ENCODE data around the gene ANKMY1.

The ANKMY1 gene

DNA sequence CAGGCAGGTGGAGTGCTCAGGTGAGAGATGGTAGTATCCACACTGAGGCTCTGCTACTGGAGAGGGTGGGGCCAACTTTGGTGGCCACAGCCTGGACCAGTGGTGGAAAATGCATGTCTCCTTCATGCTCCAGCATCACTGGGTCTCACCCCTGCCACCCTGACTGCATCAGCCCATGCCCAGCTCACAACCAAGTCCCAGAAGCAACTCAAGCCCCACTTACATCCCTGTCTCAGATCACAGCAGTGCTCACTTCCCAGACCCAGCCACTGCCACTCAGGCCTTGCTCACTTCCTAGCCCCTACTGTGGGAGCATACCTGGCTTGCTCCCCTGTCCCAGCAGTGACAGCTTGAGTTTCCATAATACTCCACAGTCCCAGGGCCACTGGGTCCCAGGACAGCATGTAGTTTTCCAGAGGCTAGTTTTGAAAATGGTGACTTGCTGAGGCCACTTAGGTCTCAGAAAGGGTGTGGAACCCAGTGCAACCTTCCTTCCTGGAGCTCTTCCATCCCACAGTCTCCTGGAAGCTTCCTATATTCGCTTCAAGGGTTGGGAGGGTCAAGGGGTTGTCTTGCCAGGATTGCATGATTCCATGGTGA, 63.5 kb downstream of the ANKMY1 start:
- H3K27me3 ChIP-seq (ENCODE audit: insufficient read depth, poor library complexity, severe bottlenecking) = no peaks in the 10 kb centered on the region
- no peak overlapping the region for H3K27ac ChIP-seq (replicated peaks)
- TF ChIP-seq GABPA (IDR thresholded peaks at IDR 0.05; ENCODE audit: low read depth) (no peak), POLR2AphosphoS5 (IDR thresholded peaks at IDR 0.05; ENCODE audit: low read depth) (no peak), SPI1 (IDR thresholded peaks at IDR 0.05; ENCODE audit: borderline replicate concordance, low read depth) (no peak)
- TF ChIP-seq, protein P1, sequence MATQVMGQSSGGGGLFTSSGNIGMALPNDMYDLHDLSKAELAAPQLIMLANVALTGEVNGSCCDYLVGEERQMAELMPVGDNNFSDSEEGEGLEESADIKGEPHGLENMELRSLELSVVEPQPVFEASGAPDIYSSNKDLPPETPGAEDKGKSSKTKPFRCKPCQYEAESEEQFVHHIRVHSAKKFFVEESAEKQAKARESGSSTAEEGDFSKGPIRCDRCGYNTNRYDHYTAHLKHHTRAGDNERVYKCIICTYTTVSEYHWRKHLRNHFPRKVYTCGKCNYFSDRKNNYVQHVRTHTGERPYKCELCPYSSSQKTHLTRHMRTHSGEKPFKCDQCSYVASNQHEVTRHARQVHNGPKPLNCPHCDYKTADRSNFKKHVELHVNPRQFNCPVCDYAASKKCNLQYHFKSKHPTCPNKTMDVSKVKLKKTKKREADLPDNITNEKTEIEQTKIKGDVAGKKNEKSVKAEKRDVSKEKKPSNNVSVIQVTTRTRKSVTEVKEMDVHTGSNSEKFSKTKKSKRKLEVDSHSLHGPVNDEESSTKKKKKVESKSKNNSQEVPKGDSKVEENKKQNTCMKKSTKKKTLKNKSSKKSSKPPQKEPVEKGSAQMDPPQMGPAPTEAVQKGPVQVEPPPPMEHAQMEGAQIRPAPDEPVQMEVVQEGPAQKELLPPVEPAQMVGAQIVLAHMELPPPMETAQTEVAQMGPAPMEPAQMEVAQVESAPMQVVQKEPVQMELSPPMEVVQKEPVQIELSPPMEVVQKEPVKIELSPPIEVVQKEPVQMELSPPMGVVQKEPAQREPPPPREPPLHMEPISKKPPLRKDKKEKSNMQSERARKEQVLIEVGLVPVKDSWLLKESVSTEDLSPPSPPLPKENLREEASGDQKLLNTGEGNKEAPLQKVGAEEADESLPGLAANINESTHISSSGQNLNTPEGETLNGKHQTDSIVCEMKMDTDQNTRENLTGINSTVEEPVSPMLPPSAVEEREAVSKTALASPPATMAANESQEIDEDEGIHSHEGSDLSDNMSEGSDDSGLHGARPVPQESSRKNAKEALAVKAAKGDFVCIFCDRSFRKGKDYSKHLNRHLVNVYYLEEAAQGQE (IDR thresholded peaks at IDR 0.05; ENCODE audit: insufficient replicate concordance, low read depth) = no peak
- TF ChIP-seq, protein P2, sequence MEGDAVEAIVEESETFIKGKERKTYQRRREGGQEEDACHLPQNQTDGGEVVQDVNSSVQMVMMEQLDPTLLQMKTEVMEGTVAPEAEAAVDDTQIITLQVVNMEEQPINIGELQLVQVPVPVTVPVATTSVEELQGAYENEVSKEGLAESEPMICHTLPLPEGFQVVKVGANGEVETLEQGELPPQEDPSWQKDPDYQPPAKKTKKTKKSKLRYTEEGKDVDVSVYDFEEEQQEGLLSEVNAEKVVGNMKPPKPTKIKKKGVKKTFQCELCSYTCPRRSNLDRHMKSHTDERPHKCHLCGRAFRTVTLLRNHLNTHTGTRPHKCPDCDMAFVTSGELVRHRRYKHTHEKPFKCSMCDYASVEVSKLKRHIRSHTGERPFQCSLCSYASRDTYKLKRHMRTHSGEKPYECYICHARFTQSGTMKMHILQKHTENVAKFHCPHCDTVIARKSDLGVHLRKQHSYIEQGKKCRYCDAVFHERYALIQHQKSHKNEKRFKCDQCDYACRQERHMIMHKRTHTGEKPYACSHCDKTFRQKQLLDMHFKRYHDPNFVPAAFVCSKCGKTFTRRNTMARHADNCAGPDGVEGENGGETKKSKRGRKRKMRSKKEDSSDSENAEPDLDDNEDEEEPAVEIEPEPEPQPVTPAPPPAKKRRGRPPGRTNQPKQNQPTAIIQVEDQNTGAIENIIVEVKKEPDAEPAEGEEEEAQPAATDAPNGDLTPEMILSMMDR (IDR thresholded peaks at IDR 0.05; ENCODE audit: insufficient read depth, low read length) = no peak
- no peak overlapping the region for H3K4me3 ChIP-seq (replicated peaks; ENCODE audit: insufficient read depth, low read length)
- no peak for DNase-seq (ENCODE audit: low read depth in 1 of 2, low spot score in 1 of 2)

DNA sequence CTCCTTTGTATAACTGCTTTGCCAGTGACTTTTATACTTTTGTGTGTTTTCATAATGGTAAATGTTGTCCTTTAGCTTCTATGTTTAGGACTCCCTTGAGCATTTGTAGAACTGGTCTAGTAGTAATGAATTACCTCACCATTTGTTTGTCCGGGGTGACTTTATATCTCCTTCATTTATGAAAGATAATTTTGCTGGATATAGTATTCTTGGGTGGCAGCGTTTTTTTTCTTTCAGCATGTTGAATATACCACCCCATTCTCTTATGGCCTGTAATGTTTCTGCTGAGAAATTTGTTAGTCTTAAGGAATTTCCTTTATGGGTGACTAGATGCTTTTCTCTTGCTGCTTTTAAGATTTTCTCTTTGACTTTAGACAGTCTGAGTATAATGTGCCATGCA, 66.3 kb downstream of the ANKMY1 start:
- no peaks in the 10 kb centered on the region for H3K27me3 ChIP-seq (ENCODE audit: insufficient read depth, poor library complexity, severe bottlenecking)
- no peak overlapping the region for H3K27ac ChIP-seq (replicated peaks)
- TF ChIP-seq, protein P2 (IDR thresholded peaks at IDR 0.05; ENCODE audit: insufficient read depth, low read length) = no peak
- TF ChIP-seq GABPA (IDR thresholded peaks at IDR 0.05; ENCODE audit: low read depth) (no peak), SPI1 (IDR thresholded peaks at IDR 0.05; ENCODE audit: borderline replicate concordance, low read depth) (no peak), POLR2AphosphoS5 (IDR thresholded peaks at IDR 0.05; ENCODE audit: low read depth) (no peak)
- TF ChIP-seq, protein P1 (IDR thresholded peaks at IDR 0.05; ENCODE audit: insufficient replicate concordance, low read depth) = no peak
- DNase-seq (ENCODE audit: low read depth in 1 of 2, low spot score in 1 of 2) = no peak
- no peak overlapping the region for H3K4me3 ChIP-seq (replicated peaks; ENCODE audit: insufficient read depth, low read length)

DNA sequence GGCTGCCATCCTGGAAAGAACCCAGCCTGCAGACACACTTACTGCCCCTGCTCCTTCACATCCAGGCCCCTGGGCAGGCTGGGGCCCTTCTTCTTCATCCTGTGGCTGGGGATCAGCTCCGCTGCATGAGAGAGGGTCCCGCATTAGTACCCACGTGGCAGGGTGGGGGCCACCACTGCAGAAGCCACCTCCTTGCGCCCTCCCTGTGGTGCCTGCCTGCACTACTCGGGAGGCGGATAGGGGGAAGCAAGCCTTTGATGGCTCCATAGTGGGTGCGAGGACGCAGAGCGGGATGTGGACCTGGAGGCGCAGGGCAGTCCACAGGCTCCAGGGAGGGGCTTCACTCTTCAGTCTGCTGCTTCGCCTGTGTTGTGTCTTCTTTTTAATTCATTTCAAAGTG, 75.6 kb downstream of the ANKMY1 start:
- Histone ChIP-seq H3K4me3 (replicated peaks; ENCODE audit: insufficient read depth, low read length) (no peak overlapping the region), H3K27ac (replicated peaks) (no peak overlapping the region), H3K27me3 (ENCODE audit: insufficient read depth, poor library complexity, severe bottlenecking) (no peaks in the 10 kb centered on the region)
- TF ChIP-seq, protein P2 (IDR thresholded peaks at IDR 0.05; ENCODE audit: insufficient read depth, low read length) = no peak
- TF ChIP-seq SPI1 (IDR thresholded peaks at IDR 0.05; ENCODE audit: borderline replicate concordance, low read depth) (no peak), POLR2AphosphoS5 (IDR thresholded peaks at IDR 0.05; ENCODE audit: low read depth) (no peak), GABPA (IDR thresholded peaks at IDR 0.05; ENCODE audit: low read depth) (no peak)
- TF ChIP-seq, protein P1 (IDR thresholded peaks at IDR 0.05; ENCODE audit: insufficient replicate concordance, low read depth) = no peak
- DNase-seq (ENCODE audit: low read depth in 1 of 2, low spot score in 1 of 2) = no peak
